Measurements from ENCODE around the gene MSI2. TPM values are rescaled to one million over a fixed set of nuclear protein-coding genes. Genes with fewer than 3 reads are reported as not detected.

Gene MSI2
- total and polyA plus RNA-seq, 7 donors = 12.6 to 25.8 (median 21.3) TPM

DNA sequence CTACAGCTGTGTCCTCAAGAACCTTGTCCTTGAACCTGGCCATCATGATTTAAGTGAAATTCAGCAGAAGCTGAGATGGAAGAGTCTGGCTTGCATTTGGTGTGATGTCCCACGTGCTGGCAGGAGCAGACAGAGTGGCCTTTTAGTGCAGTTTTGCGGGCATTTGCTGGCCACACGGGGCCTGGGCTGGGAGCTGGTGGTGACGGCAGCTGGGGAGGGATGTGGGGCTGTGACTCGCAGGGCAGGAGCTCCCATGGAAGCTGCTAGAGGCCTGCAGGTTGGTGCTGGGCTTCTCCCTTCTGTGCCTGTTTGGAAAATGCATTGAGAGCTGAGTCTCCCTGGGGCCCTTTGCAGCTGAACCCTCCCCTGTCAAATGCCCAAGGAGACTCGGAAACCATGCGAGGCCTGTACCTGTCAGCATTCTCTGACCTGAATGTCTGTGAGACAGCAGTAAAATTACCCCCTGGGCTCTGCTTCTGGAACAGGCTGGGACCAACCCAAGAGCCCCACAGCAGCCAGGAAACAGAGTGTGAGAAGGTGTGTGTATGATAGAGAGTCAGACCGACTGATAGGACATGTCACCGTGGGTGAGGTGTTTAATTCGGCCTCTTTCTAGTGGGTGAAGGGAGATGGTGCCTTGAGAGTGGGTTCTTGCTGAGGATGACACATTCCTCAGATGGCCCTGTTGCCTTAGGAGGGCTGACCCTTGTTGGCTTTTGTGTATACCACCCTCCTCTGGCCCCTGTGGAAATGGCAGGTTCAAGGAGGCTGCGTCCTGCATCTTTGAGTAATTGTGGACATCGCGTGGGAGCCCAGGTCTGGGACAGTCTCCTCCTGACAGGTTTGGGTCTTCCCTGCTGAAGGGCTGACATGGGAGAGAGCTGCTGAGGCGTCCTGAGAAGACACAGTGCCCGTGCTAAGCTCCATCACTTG is 145.5 kb downstream of the MSI2 start:
- Histone ChIP-seq H3K27me3 (no peaks in the 10 kb centered on the region), H3K9me3 (no peaks in the 10 kb centered on the region), H3K4me1 (peaks cover 0 to 22% (median 21%) of the 10 kb centered on the region in 4 donors), H3K27ac (no peak overlapping the region), H3K36me3 (peaks cover 0 to 14% (median 0%) of the 10 kb centered on the region in 4 donors), H3K4me3 (no peak overlapping the region)
- DNase-seq = no peak
- TF ChIP-seq POLR2AphosphoS5 (IDR thresholded peaks at IDR 0.05) (no peak), CTCF (IDR thresholded peaks at IDR 0.05) (no peak), POLR2A (IDR thresholded peaks at IDR 0.05) (no peak), EP300 (IDR thresholded peaks at IDR 0.05) (no peak)
- intact Hi-C loops (cut with DNase I) = no loop called here
- WGBS, 2 donors = 92 to 96% methylated on average over 15 of the region's 15 CpGs

DNA sequence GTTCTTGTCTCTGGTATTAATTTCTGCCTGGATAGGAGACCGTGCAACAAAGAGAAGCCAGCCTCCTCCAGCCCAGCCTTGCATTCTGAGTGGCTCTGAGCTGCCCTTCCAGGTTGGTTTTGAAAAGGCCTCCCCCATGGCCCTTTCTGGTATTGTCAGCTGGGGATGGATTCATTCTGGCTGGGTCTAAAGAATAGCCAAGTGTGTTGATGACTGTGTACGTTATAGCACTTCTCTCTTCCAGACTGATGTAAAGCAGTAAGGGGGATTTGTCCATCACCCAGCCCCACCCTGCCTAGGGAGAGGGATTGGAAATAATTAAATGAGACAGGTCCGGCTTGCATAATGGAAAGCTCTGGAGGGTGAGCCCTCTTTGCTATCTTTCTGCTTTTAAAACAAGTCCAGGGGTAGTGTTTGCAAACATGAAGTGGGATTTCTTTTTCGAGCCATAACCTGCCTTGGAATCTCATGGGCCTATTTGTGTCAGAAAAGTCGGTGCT is 146.4 kb downstream of the MSI2 start:
- Histone ChIP-seq H3K4me1 (peaks cover 0 to 31% (median 30%) of the 10 kb centered on the region in 4 donors), H3K27ac (no peak overlapping the region), H3K36me3 (peaks cover 0 to 14% (median 0%) of the 10 kb centered on the region in 4 donors), H3K4me3 (no peak overlapping the region), H3K27me3 (no peaks in the 10 kb centered on the region), H3K9me3 (no peaks in the 10 kb centered on the region)
- TF ChIP-seq EP300 (IDR thresholded peaks at IDR 0.05) (no peak), POLR2A (IDR thresholded peaks at IDR 0.05) (no peak), CTCF (IDR thresholded peaks at IDR 0.05) (no peak), POLR2AphosphoS5 (IDR thresholded peaks at IDR 0.05) (no peak)
- intact Hi-C loops (cut with DNase I) = no loop called here
- WGBS, 2 donors = 93 to 95% methylated on average over 5 of the region's 5 CpGs
- no peak for DNase-seq

DNA sequence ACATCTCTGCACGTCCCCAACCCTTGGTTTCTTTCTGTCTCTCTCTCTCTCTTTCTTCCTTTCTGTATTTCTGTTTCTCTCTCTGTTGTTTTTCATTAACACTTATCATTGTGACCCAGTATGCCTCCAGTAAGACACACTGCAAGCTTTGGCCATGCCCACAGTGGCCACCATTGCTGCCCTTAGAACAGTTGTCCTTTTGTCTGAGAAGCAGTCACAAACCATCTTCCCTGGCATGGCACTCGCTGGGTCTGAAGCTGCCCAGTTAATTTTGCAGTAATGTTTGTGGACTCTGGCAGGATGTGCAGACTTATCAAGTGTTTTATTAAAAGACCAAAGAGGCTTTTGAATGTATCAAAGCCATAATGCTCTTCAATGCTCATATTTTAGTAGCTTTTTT is 146.9 kb downstream of the MSI2 start:
- intact Hi-C loops (cut with DNase I) = no loop called here
- peaks cover 0 to 14% (median 0%) of the 10 kb centered on the region in 4 donors for H3K36me3 ChIP-seq
- TF ChIP-seq POLR2A (IDR thresholded peaks at IDR 0.05) = no peak
- no peak for TF ChIP-seq EP300 (IDR thresholded peaks at IDR 0.05)
- no peak for TF ChIP-seq CTCF (IDR thresholded peaks at IDR 0.05)
- TF ChIP-seq POLR2AphosphoS5 (IDR thresholded peaks at IDR 0.05) = no peak
- no peaks in the 10 kb centered on the region for H3K9me3 ChIP-seq
- H3K4me1 ChIP-seq = peaks cover 0 to 35% (median 33%) of the 10 kb centered on the region in 4 donors
- no peaks in the 10 kb centered on the region for H3K27me3 ChIP-seq
- H3K4me3 ChIP-seq = no peak overlapping the region
- DNase-seq = no peak
- no peak overlapping the region for H3K27ac ChIP-seq
- 90 to 91% methylated on average over 2 of the region's 2 CpGs for WGBS, 2 donors

- no peaks in the 10 kb centered on the region for H3K27me3 ChIP-seq
- peaks cover 0 to 14% (median 0%) of the 10 kb centered on the region in 4 donors for H3K36me3 ChIP-seq
- H3K9me3 ChIP-seq = no peaks in the 10 kb centered on the region
- TF ChIP-seq POLR2AphosphoS5 (IDR thresholded peaks at IDR 0.05) (no peak), CTCF (IDR thresholded peaks at IDR 0.05) (no peak), POLR2A (IDR thresholded peaks at IDR 0.05) (no peak)
- DNase-seq = no peak
- intact Hi-C loops (cut with DNase I) = no loop called here
- WGBS, 2 donors = 86 to 94% methylated on average over 4 of the region's 4 CpGs
- no peak overlapping the region for H3K27ac ChIP-seq
- peaks cover 0 to 37% (median 33%) of the 10 kb centered on the region in 4 donors for H3K4me1 ChIP-seq
- H3K4me3 ChIP-seq = no peak overlapping the region
Measured at GRCh38 chr17:57404073-57404472, 147.8 kb downstream of the MSI2 start.

Measured in sigmoid colon (tissue), 7 donors.